ENCODE results near the gene GRID2.

DNA sequence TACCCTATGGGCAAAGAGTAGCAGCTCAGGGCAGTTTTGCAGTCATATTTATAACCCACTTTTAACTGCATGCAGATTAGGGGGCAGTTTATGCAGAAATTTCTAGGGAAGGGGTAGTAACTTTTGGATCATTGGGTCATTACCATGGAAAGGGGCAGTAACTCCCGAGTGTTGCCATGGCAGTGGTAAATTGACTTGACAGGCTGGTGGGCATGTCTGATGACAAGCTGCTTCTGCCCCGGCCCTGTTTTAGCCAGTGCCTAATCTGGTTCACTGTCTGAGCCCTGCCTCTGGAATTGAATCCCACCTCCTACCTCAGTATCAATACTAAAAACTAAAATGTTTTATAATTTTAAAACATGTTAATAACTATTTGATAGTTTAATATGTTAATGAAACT lies 1162.7 kb downstream of the GRID2 start:
- TF ChIP-seq POLR2AphosphoS5 (IDR thresholded peaks at IDR 0.05; ENCODE audit: low read depth, low read length) (no peak), TAF1 (IDR thresholded peaks at IDR 0.05; ENCODE audit: borderline replicate concordance, insufficient read depth, low read length) (no peak), SIN3A (IDR thresholded peaks at IDR 0.05; ENCODE audit: borderline replicate concordance, insufficient read depth, low read length) (no peak), FOXP2 (optimal IDR thresholded peaks at IDR 0.05; ENCODE audit: borderline replicate concordance, extremely low read depth, extremely low read length, insufficient read depth) (no peak)
- TF ChIP-seq, protein P1, sequence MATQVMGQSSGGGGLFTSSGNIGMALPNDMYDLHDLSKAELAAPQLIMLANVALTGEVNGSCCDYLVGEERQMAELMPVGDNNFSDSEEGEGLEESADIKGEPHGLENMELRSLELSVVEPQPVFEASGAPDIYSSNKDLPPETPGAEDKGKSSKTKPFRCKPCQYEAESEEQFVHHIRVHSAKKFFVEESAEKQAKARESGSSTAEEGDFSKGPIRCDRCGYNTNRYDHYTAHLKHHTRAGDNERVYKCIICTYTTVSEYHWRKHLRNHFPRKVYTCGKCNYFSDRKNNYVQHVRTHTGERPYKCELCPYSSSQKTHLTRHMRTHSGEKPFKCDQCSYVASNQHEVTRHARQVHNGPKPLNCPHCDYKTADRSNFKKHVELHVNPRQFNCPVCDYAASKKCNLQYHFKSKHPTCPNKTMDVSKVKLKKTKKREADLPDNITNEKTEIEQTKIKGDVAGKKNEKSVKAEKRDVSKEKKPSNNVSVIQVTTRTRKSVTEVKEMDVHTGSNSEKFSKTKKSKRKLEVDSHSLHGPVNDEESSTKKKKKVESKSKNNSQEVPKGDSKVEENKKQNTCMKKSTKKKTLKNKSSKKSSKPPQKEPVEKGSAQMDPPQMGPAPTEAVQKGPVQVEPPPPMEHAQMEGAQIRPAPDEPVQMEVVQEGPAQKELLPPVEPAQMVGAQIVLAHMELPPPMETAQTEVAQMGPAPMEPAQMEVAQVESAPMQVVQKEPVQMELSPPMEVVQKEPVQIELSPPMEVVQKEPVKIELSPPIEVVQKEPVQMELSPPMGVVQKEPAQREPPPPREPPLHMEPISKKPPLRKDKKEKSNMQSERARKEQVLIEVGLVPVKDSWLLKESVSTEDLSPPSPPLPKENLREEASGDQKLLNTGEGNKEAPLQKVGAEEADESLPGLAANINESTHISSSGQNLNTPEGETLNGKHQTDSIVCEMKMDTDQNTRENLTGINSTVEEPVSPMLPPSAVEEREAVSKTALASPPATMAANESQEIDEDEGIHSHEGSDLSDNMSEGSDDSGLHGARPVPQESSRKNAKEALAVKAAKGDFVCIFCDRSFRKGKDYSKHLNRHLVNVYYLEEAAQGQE (IDR thresholded peaks at IDR 0.05; ENCODE audit: insufficient read depth in 1 of 2, low read depth in 2 of 2, low read length in 2 of 2): no peak
